HEK293 (cell line): ENCODE measurements around the gene NF2.
A peak's percentile ranks its signal among the peaks of the same experiment; 100 is the strongest.

Experiments used
- CTCF ChIA-PET: fragments of 350-600 bp; formaldehyde crosslinking; extraction: SDS; loops from one replicate; lab custom pipeline; 2021; ENCODE audit warnings: antibody characterized with exemption; lab: Yijun Ruan, JAX
- POLR2A ChIA-PET: fragments of 300-600 bp; formaldehyde crosslinking; extraction: SDS; loops from one replicate; lab custom pipeline; 2020; ENCODE audit warnings: antibody characterized with exemption, inconsistent platforms; lab: Yijun Ruan, JAX
- H3K27ac ChIP-seq: fragments of 200-500 bp; sonication (Bioruptor generic); 2 replicates; pipeline ENCODE4 v1.5.1; 2014; ENCODE audit warnings: low read depth, low read length, control low read depth, inconsistent platforms; ENCODE audit errors: extremely low read depth
- H3K36me3 ChIP-seq, 2 experiments: fragments of 200-500 bp in 1 of 2; sonication (Bioruptor generic) in 1 of 2; 1 replicate in 1 of 2; 2 replicates in 1 of 2; pipeline ENCODE4 v1.5.1; 2014 to 2017; ENCODE audit warnings: inconsistent platforms in 2 of 2, low read length in 2 of 2; ENCODE audit not compliant: control insufficient read depth in 2 of 2, insufficient read depth in 1 of 2
- H3K4me1 ChIP-seq: fragments of 200-500 bp; sonication (Bioruptor generic); 2 replicates; pipeline ENCODE4 v1.5.1; 2014; ENCODE audit warnings: mild to moderate bottlenecking, low read length, inconsistent platforms; ENCODE audit not compliant: control insufficient read depth, insufficient read depth
- H3K4me3 ChIP-seq: 2 replicates; pipeline ENCODE4 v1.5.1; 2011; ENCODE audit warnings: low read depth, mild to moderate bottlenecking, control low read depth, low read length, moderate library complexity
- H3K9me3 ChIP-seq: fragments of 200-500 bp; sonication (Bioruptor generic); 2 replicates; pipeline ENCODE4 v1.5.1; 2014; ENCODE audit warnings: low read depth, low read length, inconsistent platforms; ENCODE audit not compliant: control insufficient read depth, insufficient read depth
- GLIS1 ChIP-seq: fragments of 450-650 bp; formaldehyde crosslinking; IDR thresholded peaks from 2 replicates; pipeline ENCODE4 v1.5.1; 2016; ENCODE audit warnings: missing biosample characterization, missing genetic modification characterization
- KLF1 ChIP-seq: fragments of 450-650 bp; formaldehyde crosslinking; IDR thresholded peaks from 2 replicates; pipeline ENCODE4 v1.5.1; 2016; ENCODE audit warnings: missing biosample characterization, missing genetic modification characterization
- KLF9 ChIP-seq: fragments of 450-650 bp; formaldehyde crosslinking; IDR thresholded peaks from 2 replicates; pipeline ENCODE4 v1.5.1; 2016; ENCODE audit warnings: missing biosample characterization, missing genetic modification characterization, low read depth
- SALL2 ChIP-seq: fragments of 450-650 bp; formaldehyde crosslinking; IDR thresholded peaks from 2 replicates; pipeline ENCODE4 v1.5.0; 2017; ENCODE audit warnings: missing biosample characterization, mild to moderate bottlenecking, missing genetic modification characterization, borderline replicate concordance
- SP2 ChIP-seq: fragments of 450-650 bp; formaldehyde crosslinking; IDR thresholded peaks from 2 replicates; pipeline ENCODE4 v1.5.1; 2016; ENCODE audit warnings: missing biosample characterization, missing genetic modification characterization
- ZBTB44 ChIP-seq: fragments of 450-650 bp; IDR thresholded peaks from 2 replicates; pipeline ENCODE4 v1.5.1; 2018; ENCODE audit warnings: missing biosample characterization, mild to moderate bottlenecking, missing genetic modification characterization
- ZNF121 ChIP-seq: fragments of 450-650 bp; formaldehyde crosslinking; IDR thresholded peaks from 2 replicates; pipeline ENCODE4 v1.5.1; 2016; ENCODE audit warnings: missing biosample characterization, missing genetic modification characterization
- ZNF133 ChIP-seq: fragments of 450-650 bp; formaldehyde crosslinking; IDR thresholded peaks from 2 replicates; pipeline ENCODE4 v1.5.1; 2016; ENCODE audit warnings: missing biosample characterization, missing genetic modification characterization
- ZNF157 ChIP-seq: fragments of 450-650 bp; formaldehyde crosslinking; IDR thresholded peaks from 2 replicates; pipeline ENCODE4 v1.5.1; 2016; ENCODE audit warnings: missing biosample characterization, missing genetic modification characterization
- ZNF202 ChIP-seq: fragments of 450-650 bp; formaldehyde crosslinking; IDR thresholded peaks from 2 replicates; pipeline ENCODE4 v1.5.1; 2016; ENCODE audit warnings: missing biosample characterization, missing genetic modification characterization, borderline replicate concordance
- ZNF214 ChIP-seq: fragments of 450-650 bp; formaldehyde crosslinking; IDR thresholded peaks from 2 replicates; pipeline ENCODE4 v1.5.1; 2017; ENCODE audit warnings: missing biosample characterization, mild to moderate bottlenecking, missing genetic modification characterization, borderline replicate concordance
- ZNF23 ChIP-seq: fragments of 450-650 bp; formaldehyde crosslinking; IDR thresholded peaks from 2 replicates; pipeline ENCODE4 v1.5.1; 2016; ENCODE audit warnings: missing biosample characterization, missing genetic modification characterization, borderline replicate concordance
- ZNF24 ChIP-seq: fragments of 450-650 bp; formaldehyde crosslinking; IDR thresholded peaks from 2 replicates; pipeline ENCODE4 v1.5.1; 2016; ENCODE audit warnings: missing biosample characterization, missing genetic modification characterization
- ZNF248 ChIP-seq: fragments of 450-650 bp; formaldehyde crosslinking; IDR thresholded peaks from 2 replicates; pipeline ENCODE4 v1.5.1; 2017; ENCODE audit warnings: missing biosample characterization, missing genetic modification characterization
- ZNF48 ChIP-seq: fragments of 450-650 bp; formaldehyde crosslinking; IDR thresholded peaks from 2 replicates; pipeline ENCODE4 v1.5.1; 2016; ENCODE audit warnings: missing biosample characterization, missing genetic modification characterization
- ZNF501 ChIP-seq: fragments of 450-650 bp; formaldehyde crosslinking; IDR thresholded peaks from 2 replicates; pipeline ENCODE4 v1.5.1; 2016; ENCODE audit warnings: missing biosample characterization, missing genetic modification characterization
- ZNF510 ChIP-seq: fragments of 450-650 bp; formaldehyde crosslinking; IDR thresholded peaks from 2 replicates; pipeline ENCODE4 v1.5.1; 2018; ENCODE audit warnings: mild to moderate bottlenecking, missing genetic modification characterization, missing biosample characterization; ENCODE audit not compliant: insufficient replicate concordance
- ZNF549 ChIP-seq: fragments of 450-650 bp; IDR thresholded peaks from 2 replicates; pipeline ENCODE4 v1.5.1; 2018; ENCODE audit warnings: missing biosample characterization, missing genetic modification characterization, mild to moderate bottlenecking, inconsistent platforms, moderate library complexity
- ZNF555 ChIP-seq: fragments of 450-650 bp; formaldehyde crosslinking; conservative IDR thresholded peaks from 2 replicates; pipeline ENCODE4 v1.5.1; 2017; ENCODE audit warnings: missing biosample characterization, mild to moderate bottlenecking, missing genetic modification characterization, inconsistent platforms
- ZNF596 ChIP-seq: fragments of 450-650 bp; IDR thresholded peaks from 2 replicates; pipeline ENCODE4 v1.5.0; 2018; ENCODE audit warnings: missing biosample characterization, mild to moderate bottlenecking, missing genetic modification characterization, moderate library complexity
- ZNF658 ChIP-seq: fragments of 450-650 bp; formaldehyde crosslinking; IDR thresholded peaks from 2 replicates; pipeline ENCODE4; 2016; ENCODE audit warnings: missing biosample characterization, missing genetic modification characterization
- ZNF670 ChIP-seq: fragments of 450-650 bp; formaldehyde crosslinking; IDR thresholded peaks from 2 replicates; pipeline ENCODE4 v1.5.1; 2016; ENCODE audit warnings: missing biosample characterization, missing genetic modification characterization, low read depth
- ZNF837 ChIP-seq: fragments of 450-650 bp; formaldehyde crosslinking; IDR thresholded peaks from 2 replicates; pipeline ENCODE4 v1.5.1; 2016; ENCODE audit warnings: missing biosample characterization, missing genetic modification characterization
- ZSCAN23 ChIP-seq: fragments of 450-650 bp; formaldehyde crosslinking; IDR thresholded peaks from 2 replicates; pipeline ENCODE4 v1.5.1; 2016; ENCODE audit warnings: missing biosample characterization, missing genetic modification characterization
- ZSCAN4 ChIP-seq: fragments of 450-650 bp; formaldehyde crosslinking; IDR thresholded peaks from 2 replicates; pipeline ENCODE4 v1.5.1; 2017; ENCODE audit warnings: missing biosample characterization, missing genetic modification characterization
- TF ChIP-seq, protein P1 (sequence below): fragments of 450-650 bp; formaldehyde crosslinking; IDR thresholded peaks from 2 replicates; pipeline ENCODE4 v1.5.1; 2016; ENCODE audit warnings: missing biosample characterization, missing genetic modification characterization

Gene NF2

DNA sequence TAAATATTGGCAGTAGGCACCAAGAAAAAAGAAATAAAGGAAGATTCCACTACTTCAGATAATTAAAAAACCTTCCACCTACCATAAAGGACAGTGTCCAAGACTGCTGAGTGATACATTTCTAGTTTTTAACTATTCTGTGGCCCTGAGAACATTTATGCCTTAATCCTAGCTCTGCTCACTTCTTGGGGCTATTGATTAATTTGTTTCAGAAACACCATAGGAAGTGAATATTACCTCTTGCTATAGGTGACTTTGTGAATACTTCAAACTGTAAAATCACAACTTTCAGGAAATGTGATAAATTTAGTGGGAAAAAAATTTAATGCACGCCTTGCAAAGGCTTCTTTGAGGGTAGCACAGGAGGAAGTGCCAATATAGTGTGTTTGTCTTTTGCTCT lies 35.2 kb downstream of the NF2 start:
- Histone ChIP-seq H3K4me3 (no peak overlapping the region), H3K4me1 (peaks cover 8% of the 10 kb centered on the region), H3K9me3 (no peaks in the 10 kb centered on the region), H3K27ac (no peak overlapping the region), H3K36me3 (peaks cover 11 to 33% of the 10 kb centered on the region in 2 experiments; a peak in 2 of 3 replicates)
- TF ChIP-seq KLF9 (tag by site-specific recombination) (no peak), ZNF214 (tag by site-specific recombination) (peak; percentile 94)
- CTCF ChIA-PET: interaction anchor here (0.6 to 6.2 kb wide), 8 partner anchors 12 to 454 kb away, joined by 3 to 77 read pairs (median 12); no protein-coding TSS in a partner anchor
- POLR2A ChIA-PET: no interaction called here

GRCh38 chr22:29639096-29639495 lies 35.7 kb downstream of the NF2 start:
- CTCF ChIA-PET: interaction anchor here (0.7 to 6.2 kb wide), 5 partner anchors 9 to 449 kb away, joined by 3 to 77 read pairs (median 5); no protein-coding TSS in a partner anchor
- no peak overlapping the region for H3K27ac ChIP-seq
- H3K4me3 ChIP-seq: no peak overlapping the region
- no peaks in the 10 kb centered on the region for H3K9me3 ChIP-seq
- TF ChIP-seq ZNF121 (tag by site-specific recombination) (no peak), ZNF157 (tag by site-specific recombination) (no peak), ZNF555 (no peak), ZNF670 (tag by site-specific recombination) (no peak), ZNF48 (no peak), ZNF202 (tag by site-specific recombination) (no peak), ZNF596 (no peak), SALL2 (tag by site-specific recombination) (no peak), ZSCAN23 (tag by site-specific recombination) (no peak), GLIS1 (tag by site-specific recombination) (no peak)
- TF ChIP-seq, protein P1, sequence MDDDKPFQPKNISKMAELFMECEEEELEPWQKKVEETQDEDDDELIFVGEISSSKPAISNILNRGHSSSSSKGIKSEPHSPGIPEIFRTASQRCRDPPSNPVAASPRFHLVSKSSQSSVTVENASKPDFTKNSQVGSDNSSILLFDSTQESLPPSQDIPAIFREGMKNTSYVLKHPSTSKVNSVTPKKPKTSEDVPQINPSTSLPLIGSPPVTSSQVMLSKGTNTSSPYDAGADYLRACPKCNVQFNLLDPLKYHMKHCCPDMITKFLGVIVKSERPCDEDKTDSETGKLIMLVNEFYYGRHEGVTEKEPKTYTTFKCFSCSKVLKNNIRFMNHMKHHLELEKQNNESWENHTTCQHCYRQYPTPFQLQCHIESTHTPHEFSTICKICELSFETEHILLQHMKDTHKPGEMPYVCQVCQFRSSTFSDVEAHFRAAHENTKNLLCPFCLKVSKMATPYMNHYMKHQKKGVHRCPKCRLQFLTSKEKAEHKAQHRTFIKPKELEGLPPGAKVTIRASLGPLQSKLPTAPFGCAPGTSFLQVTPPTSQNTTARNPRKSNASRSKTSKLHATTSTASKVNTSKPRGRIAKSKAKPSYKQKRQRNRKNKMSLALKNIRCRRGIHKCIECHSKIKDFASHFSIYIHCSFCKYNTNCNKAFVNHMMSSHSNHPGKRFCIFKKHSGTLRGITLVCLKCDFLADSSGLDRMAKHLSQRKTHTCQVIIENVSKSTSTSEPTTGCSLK (tag by site-specific recombination): no peak
- TF ChIP-seq, all 188 proteins: peak for 0
- Histone ChIP-seq H3K4me1 (peaks cover 8% of the 10 kb centered on the region), H3K36me3 (peaks cover 11 to 33% of the 10 kb centered on the region in 2 experiments; a peak in 2 of 3 replicates)
- POLR2A ChIA-PET: no interaction called here

GRCh38 chr22:29641042-29641699 lies 37.7 kb downstream of the NF2 start:
- Histone ChIP-seq H3K9me3 (no peaks in the 10 kb centered on the region), H3K27ac (peak overlapping the region; percentile 20; the same call in 1 of the 2 replicates), H3K36me3 (peaks cover 11 to 45% of the 10 kb centered on the region in 2 experiments), H3K4me3 (no peak overlapping the region), H3K4me1 (peaks cover 8% of the 10 kb centered on the region)
- POLR2A ChIA-PET: no interaction called here
- CTCF ChIA-PET: no interaction called here
- TF ChIP-seq ZNF549: no peak
- TF ChIP-seq ZNF658 (tag by site-specific recombination): no peak
- no peak for TF ChIP-seq KLF1 (tag by site-specific recombination)
- TF ChIP-seq ZNF501 (tag by site-specific recombination): no peak
- no peak for TF ChIP-seq ZNF837 (tag by site-specific recombination)
- peak; percentile 64; the same call in 1 of the 2 replicates for TF ChIP-seq ZBTB44 (tag by site-specific recombination)
- no peak for TF ChIP-seq SP2 (tag by site-specific recombination)
- TF ChIP-seq ZNF24: peak; percentile 41; the same call in 1 of the 2 replicates
- TF ChIP-seq ZNF248 (tag by site-specific recombination): no peak
- no peak for TF ChIP-seq ZSCAN4 (tag by site-specific recombination)
- TF ChIP-seq ZNF23 (tag by site-specific recombination): no peak
- TF ChIP-seq ZNF510 (tag by site-specific recombination): no peak
- TF ChIP-seq ZNF133 (tag by site-specific recombination): no peak
